GM23338 (cell line): ENCODE measurements around the gene FHIT. TPM values are rescaled to one million over a fixed set of nuclear protein-coding genes. Genes with fewer than 3 reads are reported as not detected.

ENCODE experiments used
- CREB1 ChIP-seq: fragments of 250-450 bp; sonication (Bioruptor Pico); IDR thresholded peaks from 2 replicates; pipeline ENCODE4 v1.5.0; 2020; ENCODE audit warnings: low read depth, mild to moderate bottlenecking, moderate library complexity
- EZH2phosphoT487 ChIP-seq: fragments of 200-600 bp; sonication (generic); IDR thresholded peaks from one replicate; pipeline ENCODE4 v1.8.1; 2018; ENCODE audit warnings: antibody characterized with exemption; ENCODE audit not compliant: unreplicated experiment
- NANOG ChIP-seq: IDR thresholded peaks from 2 replicates; pipeline ENCODE4 v1.6.1; 2016; ENCODE audit warnings: antibody characterized with exemption, borderline replicate concordance
- ZNF114 ChIP-seq: fragments of 250-450 bp; sonication (Bioruptor Pico); IDR thresholded peaks from 2 replicates; pipeline ENCODE4 v1.5.0; 2020; ENCODE audit warnings: mild to moderate bottlenecking, moderate library complexity
- ZNF331 ChIP-seq: fragments of 250-450 bp; sonication (Bioruptor Pico); IDR thresholded peaks from 2 replicates; pipeline ENCODE4 v1.5.0; 2020; ENCODE audit warnings: low read depth, mild to moderate bottlenecking, moderate library complexity
- ZNF462 ChIP-seq: fragments of 250-450 bp; sonication (Bioruptor Pico); IDR thresholded peaks from 2 replicates; pipeline ENCODE4 v1.5.0; 2020; ENCODE audit warnings: mild to moderate bottlenecking, moderate library complexity
- polyA plus RNA-seq: library from polyadenylated mRNA; unstranded; fragments of >200 nt; fragmentation: Nextera tagmentation; extraction: Ambion mirVana; gene quantifications from 2 replicates; pipeline ENCODE4 v1.2.1, GENCODE V29; 2016
- total RNA-seq: library from RNA; depleted of rRNA; stranded (reverse); fragments of >200 nt; shearing (Covaris generic); gene quantifications from 2 replicates; pipeline ENCODE4 v1.2.3, GENCODE V29; 2014
- TF ChIP-seq, protein P1 (sequence below): IDR thresholded peaks from one replicate; pipeline ENCODE4 v1.6.1; 2018; ENCODE audit warnings: antibody characterized with exemption; ENCODE audit not compliant: unreplicated experiment

Gene FHIT
- total and polyA plus RNA-seq, 2 experiments from 2014 or later, result 3.0 to 8.3 TPM

DNA sequence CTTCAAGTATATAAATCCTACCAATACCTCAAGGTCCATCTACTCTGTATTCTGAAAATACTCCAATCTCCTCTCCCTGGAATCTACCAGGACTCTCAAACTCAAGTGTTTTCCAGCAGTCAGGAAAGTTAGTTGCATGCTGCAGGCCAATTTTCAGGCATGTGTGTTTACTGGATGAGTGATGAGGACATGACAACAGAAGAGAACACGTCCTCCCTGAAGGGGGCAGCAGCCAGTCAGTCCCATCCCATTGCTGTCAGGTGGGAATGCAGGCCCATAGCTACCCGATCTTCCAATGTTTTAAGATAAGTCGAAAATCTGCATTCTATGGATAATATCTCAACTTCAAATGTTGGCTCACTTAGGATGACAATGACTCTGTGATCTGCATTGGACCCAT, 496.2 kb downstream of the FHIT start (continued):
- TF ChIP-seq, protein P1, sequence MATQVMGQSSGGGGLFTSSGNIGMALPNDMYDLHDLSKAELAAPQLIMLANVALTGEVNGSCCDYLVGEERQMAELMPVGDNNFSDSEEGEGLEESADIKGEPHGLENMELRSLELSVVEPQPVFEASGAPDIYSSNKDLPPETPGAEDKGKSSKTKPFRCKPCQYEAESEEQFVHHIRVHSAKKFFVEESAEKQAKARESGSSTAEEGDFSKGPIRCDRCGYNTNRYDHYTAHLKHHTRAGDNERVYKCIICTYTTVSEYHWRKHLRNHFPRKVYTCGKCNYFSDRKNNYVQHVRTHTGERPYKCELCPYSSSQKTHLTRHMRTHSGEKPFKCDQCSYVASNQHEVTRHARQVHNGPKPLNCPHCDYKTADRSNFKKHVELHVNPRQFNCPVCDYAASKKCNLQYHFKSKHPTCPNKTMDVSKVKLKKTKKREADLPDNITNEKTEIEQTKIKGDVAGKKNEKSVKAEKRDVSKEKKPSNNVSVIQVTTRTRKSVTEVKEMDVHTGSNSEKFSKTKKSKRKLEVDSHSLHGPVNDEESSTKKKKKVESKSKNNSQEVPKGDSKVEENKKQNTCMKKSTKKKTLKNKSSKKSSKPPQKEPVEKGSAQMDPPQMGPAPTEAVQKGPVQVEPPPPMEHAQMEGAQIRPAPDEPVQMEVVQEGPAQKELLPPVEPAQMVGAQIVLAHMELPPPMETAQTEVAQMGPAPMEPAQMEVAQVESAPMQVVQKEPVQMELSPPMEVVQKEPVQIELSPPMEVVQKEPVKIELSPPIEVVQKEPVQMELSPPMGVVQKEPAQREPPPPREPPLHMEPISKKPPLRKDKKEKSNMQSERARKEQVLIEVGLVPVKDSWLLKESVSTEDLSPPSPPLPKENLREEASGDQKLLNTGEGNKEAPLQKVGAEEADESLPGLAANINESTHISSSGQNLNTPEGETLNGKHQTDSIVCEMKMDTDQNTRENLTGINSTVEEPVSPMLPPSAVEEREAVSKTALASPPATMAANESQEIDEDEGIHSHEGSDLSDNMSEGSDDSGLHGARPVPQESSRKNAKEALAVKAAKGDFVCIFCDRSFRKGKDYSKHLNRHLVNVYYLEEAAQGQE, result no peak
- TF ChIP-seq ZNF114 (CRISPR knock-in tag) (no peak), NANOG (no peak), EZH2phosphoT487 (no peak), ZNF462 (CRISPR knock-in tag) (no peak), CREB1 (CRISPR knock-in tag) (0 out of 2 replicates have a peak, but pooled peaks have one; percentile 20), ZNF331 (CRISPR knock-in tag) (no peak)
